KMS-11 (cell line): ENCODE data around the gene MMD.
"Not testable (repeated sequence)": the region's sequence is repeated elsewhere in the genome, so short reads cannot be mapped to it uniquely, and the experiment has no call there.

ENCODE experiments used
- H2AFZ ChIP-seq: fragments of 200-600 bp; sonication (generic); 2 replicates; pipeline ENCODE4 v1.6.1; 2016; ENCODE audit warnings: antibody characterized with exemption, mixed run types, low read depth
- H3K27ac ChIP-seq: fragments of 200-600 bp; sonication (generic); 2 replicates; pipeline ENCODE4 v1.6.1; 2016; ENCODE audit warnings: mild to moderate bottlenecking, mixed run types
- H3K27me3 ChIP-seq: fragments of 200-600 bp; sonication (generic); 2 replicates; pipeline ENCODE4 v1.6.1; 2017; ENCODE audit warnings: mild to moderate bottlenecking, low read depth, mixed run types, moderate library complexity; ENCODE audit not compliant: insufficient read depth
- H3K36me3 ChIP-seq: fragments of 200-600 bp; sonication (generic); 2 replicates; pipeline ENCODE4 v1.6.1; 2017; ENCODE audit warnings: mild to moderate bottlenecking, mixed run types; ENCODE audit not compliant: insufficient read depth
- H3K4me1 ChIP-seq: fragments of 200-600 bp; sonication (generic); 2 replicates; pipeline ENCODE4 v1.6.1; 2016; ENCODE audit warnings: mild to moderate bottlenecking, low read depth, mixed run types; ENCODE audit not compliant: poor library complexity, severe bottlenecking
- H3K4me2 ChIP-seq: fragments of 200-600 bp; sonication (generic); 2 replicates; pipeline ENCODE4 v1.7.0; 2016; ENCODE audit warnings: mild to moderate bottlenecking, mixed run types
- H3K4me3 ChIP-seq: fragments of 200-600 bp; sonication (generic); IDR thresholded peaks from 2 replicates; pipeline ENCODE4 v1.6.1; 2017; ENCODE audit warnings: low read depth, low read length, mixed read lengths; ENCODE audit not compliant: insufficient read depth
- H3K79me2 ChIP-seq: fragments of 200-600 bp; sonication (generic); 2 replicates; pipeline ENCODE4 v1.6.1; 2016; ENCODE audit warnings: low read depth, mixed run types; ENCODE audit not compliant: insufficient read depth
- H3K9ac ChIP-seq: fragments of 200-600 bp; sonication (generic); 2 replicates; pipeline ENCODE4 v1.6.1; 2016; ENCODE audit warnings: mild to moderate bottlenecking, mixed run types
- H4K20me1 ChIP-seq: fragments of 200-600 bp; sonication (generic); 2 replicates; pipeline ENCODE4 v1.6.1; 2016; ENCODE audit warnings: mild to moderate bottlenecking, mixed run types; ENCODE audit not compliant: insufficient read depth
- TF ChIP-seq, protein P1 (sequence below): fragments of 200-600 bp; sonication (generic); conservative IDR thresholded peaks from 2 replicates; pipeline ENCODE4 v1.6.1; 2017; ENCODE audit warnings: low read depth, mild to moderate bottlenecking, antibody characterized with exemption, low read length, moderate library complexity, mixed read lengths

Gene MMD

DNA sequence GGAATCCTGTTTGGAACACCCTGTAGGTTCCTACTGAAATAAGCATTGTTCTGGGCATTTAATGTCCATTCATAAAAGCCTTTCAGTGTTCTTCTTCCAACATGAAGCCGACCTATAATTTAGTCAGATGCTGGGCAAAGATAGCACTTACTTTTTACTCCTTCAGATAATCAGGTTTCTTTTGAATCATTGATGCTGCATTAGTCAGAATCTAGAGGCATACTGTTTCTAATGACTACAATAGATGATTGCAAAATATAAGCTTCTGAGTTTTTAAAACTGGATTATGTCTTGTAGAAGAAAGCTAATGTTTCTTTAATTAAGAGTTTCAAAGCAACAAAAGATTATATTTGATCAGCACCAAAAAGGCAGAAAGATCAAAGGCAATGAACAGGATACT, 16.0 kb downstream of the MMD start:
- Histone ChIP-seq H3K4me3 (no peak overlapping the region), H3K36me3 (peaks cover 6% of the 10 kb centered on the region; the same call in 1 of the 2 replicates), H3K27me3 (no peaks in the 10 kb centered on the region), H3K79me2 (no peaks in the 10 kb centered on the region), H4K20me1 (no peaks in the 10 kb centered on the region), H3K27ac (no peak overlapping the region), H3K4me2 (no peak overlapping the region), H2AFZ (no peak overlapping the region), H3K9ac (no peak overlapping the region), H3K4me1 (no peaks in the 10 kb centered on the region)
- TF ChIP-seq, protein P1, sequence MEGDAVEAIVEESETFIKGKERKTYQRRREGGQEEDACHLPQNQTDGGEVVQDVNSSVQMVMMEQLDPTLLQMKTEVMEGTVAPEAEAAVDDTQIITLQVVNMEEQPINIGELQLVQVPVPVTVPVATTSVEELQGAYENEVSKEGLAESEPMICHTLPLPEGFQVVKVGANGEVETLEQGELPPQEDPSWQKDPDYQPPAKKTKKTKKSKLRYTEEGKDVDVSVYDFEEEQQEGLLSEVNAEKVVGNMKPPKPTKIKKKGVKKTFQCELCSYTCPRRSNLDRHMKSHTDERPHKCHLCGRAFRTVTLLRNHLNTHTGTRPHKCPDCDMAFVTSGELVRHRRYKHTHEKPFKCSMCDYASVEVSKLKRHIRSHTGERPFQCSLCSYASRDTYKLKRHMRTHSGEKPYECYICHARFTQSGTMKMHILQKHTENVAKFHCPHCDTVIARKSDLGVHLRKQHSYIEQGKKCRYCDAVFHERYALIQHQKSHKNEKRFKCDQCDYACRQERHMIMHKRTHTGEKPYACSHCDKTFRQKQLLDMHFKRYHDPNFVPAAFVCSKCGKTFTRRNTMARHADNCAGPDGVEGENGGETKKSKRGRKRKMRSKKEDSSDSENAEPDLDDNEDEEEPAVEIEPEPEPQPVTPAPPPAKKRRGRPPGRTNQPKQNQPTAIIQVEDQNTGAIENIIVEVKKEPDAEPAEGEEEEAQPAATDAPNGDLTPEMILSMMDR = no peak

DNA sequence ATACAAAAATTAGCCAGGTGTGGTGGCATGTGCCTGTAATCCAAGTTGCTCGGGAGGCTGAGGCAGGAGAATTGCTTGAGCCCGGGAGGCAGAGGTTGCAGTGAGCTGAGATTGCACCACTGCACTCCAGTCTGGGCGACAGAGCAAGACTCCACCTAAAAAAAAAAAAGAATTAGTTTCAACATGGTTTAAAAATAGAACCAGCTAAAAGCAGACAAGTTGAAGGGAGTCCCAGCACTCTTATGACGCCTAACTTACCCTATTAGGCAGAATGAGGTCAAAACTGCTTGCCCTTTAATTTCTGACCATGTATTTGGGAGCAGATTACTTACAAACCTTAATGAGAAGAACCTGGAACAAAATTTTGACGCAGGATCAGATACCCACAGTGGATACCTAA, 17.4 kb downstream of the MMD start:
- H3K36me3 ChIP-seq = not testable (repeated sequence)

DNA sequence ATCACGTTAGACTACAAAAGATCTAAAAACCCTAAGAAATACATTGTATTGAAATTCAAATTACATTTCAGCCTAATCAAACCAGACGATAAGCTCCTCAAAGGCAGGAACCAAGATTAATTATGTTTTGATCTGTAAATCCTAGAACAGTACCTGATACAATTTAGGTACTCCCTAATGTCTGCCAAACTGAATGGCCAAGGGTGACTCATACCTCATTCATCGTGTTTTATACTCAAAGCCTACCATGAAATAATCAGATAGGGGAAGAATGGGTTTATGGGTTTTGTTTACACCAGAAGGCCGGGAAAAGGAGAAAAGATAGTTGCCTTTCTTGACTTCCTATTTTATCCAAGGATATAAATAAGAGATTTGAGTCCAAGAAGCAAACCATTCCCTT, 19.3 kb downstream of the MMD start:
- Histone ChIP-seq H3K27ac (no peak overlapping the region), H3K36me3 (0 out of 2 replicates have a peak, but pooled peaks cover 3% of the 10 kb centered on the region), H3K79me2 (no peaks in the 10 kb centered on the region), H3K9ac (no peak overlapping the region), H3K4me3 (no peak overlapping the region), H3K27me3 (no peaks in the 10 kb centered on the region), H2AFZ (no peak overlapping the region), H4K20me1 (no peaks in the 10 kb centered on the region), H3K4me2 (no peak overlapping the region), H3K4me1 (no peaks in the 10 kb centered on the region)
- TF ChIP-seq, protein P1 = no peak

More for the DNA sequence above, 17.4 kb downstream of the MMD start:
- H2AFZ ChIP-seq, H3K4me3 ChIP-seq, H4K20me1 ChIP-seq, H3K9ac ChIP-seq, H3K27me3 ChIP-seq, H3K4me2 ChIP-seq, H3K4me1 ChIP-seq, H3K79me2 ChIP-seq, H3K27ac ChIP-seq: not testable (repeated sequence)

DNA sequence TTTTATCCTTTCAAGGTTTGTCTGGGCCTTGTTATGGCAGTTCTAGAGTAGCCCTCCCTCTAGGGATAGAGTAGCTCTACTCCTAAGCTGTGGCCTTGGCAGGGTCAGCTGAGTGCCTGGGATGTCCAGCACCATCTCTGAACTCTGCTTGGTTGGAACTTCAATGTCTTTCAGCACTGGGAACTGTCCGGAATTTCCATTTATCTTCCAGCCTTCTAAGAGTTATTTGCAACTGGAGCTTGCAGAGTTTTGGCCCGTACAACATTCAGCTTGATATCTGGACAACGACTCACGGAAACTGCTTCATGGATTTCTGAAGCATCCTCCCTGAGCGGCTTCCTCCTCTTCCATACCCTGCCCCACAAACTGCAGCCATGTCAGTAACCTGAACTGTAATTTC, 22.9 kb downstream of the MMD start:
- H3K79me2 ChIP-seq = no peaks in the 10 kb centered on the region
- no peak overlapping the region for H2AFZ ChIP-seq
- TF ChIP-seq, protein P1 = no peak
- 0 out of 2 replicates have a peak, but pooled peaks cover 5% of the 10 kb centered on the region for H3K36me3 ChIP-seq
- H3K27ac ChIP-seq = no peak overlapping the region
- H3K27me3 ChIP-seq = no peaks in the 10 kb centered on the region
- no peak overlapping the region for H3K4me3 ChIP-seq
- H3K4me1 ChIP-seq = no peaks in the 10 kb centered on the region
- no peak overlapping the region for H3K4me2 ChIP-seq
- no peak overlapping the region for H3K9ac ChIP-seq
- no peaks in the 10 kb centered on the region for H4K20me1 ChIP-seq

DNA sequence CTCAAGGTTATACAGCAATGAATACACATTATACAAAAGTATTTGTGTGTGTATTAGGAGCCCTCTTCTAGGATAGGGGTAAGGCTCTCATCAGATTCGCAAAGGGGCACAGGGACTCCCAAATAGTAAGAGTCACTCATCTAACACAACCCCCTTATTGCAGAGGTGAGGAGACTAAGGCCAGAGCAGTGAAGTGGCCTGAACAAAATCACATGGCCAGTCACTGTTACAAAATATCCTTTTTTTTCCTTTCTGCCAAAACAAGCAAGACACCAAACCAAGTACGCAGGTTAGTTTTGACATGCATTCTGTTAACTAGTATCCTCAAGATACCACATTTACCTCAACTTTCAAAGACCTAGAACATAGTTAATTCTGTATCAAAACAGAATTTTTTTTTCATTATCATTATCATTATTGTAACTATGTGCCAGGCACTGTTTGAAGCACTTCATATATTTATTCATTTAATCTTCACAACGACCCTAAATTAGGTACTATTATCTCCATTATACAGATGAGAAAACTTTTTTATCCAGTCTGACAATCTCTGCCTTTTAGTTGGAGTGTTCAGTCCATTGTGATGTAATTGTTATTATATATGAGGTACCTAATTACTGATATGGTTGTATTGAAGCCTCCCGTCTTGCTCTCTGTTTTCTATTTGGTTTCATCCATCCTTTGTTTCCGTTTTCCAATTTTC, 25.7 kb downstream of the MMD start:
- TF ChIP-seq, protein P1 = no peak
- Histone ChIP-seq H3K9ac (no peak overlapping the region), H3K4me1 (no peaks in the 10 kb centered on the region), H2AFZ (no peak overlapping the region), H3K4me3 (no peak overlapping the region), H3K79me2 (no peaks in the 10 kb centered on the region), H3K27me3 (no peaks in the 10 kb centered on the region), H4K20me1 (no peaks in the 10 kb centered on the region), H3K4me2 (no peak overlapping the region), H3K27ac (no peak overlapping the region), H3K36me3 (0 out of 2 replicates have a peak, but pooled peaks cover 6% of the 10 kb centered on the region)
